ACC112 (cell line): ENCODE data around the gene ZNF584.
A peak's percentile ranks its signal among the peaks of the same experiment; 100 is the strongest.
"Not testable (repeated sequence)": the region's sequence is repeated elsewhere in the genome, so short reads cannot be mapped to it uniquely, and the experiment has no call there.

ENCODE experiments used
- H2AFZ ChIP-seq: fragments of 200-600 bp; sonication (generic); one replicate; pipeline ENCODE4 v1.6.0; 2017; ENCODE audit warnings: antibody characterized with exemption, low read length; ENCODE audit not compliant: unreplicated experiment
- H3K27ac ChIP-seq: fragments of 200-600 bp; sonication (generic); 2 replicates; pipeline ENCODE4 v1.5.1; 2014; ENCODE audit warnings: low read depth, mild to moderate bottlenecking, antibody characterized with exemption, low read length, moderate library complexity
- H3K27me3 ChIP-seq: fragments of 200-600 bp; sonication (generic); 2 replicates; pipeline ENCODE4 v1.6.1; 2014; ENCODE audit warnings: mild to moderate bottlenecking, antibody characterized with exemption, low read length, moderate library complexity, mixed read lengths; ENCODE audit not compliant: insufficient read depth
- H3K36me3 ChIP-seq: fragments of 200-600 bp; sonication (generic); 2 replicates; pipeline ENCODE4 v1.6.1; 2016; ENCODE audit warnings: mild to moderate bottlenecking, antibody characterized with exemption, low read length, moderate library complexity, mixed read lengths; ENCODE audit not compliant: insufficient read depth
- H3K4me1 ChIP-seq: fragments of 200-600 bp; sonication (generic); one replicate; pipeline ENCODE4 v1.6.1; 2016; ENCODE audit warnings: low read length, mixed read lengths; ENCODE audit not compliant: insufficient read depth, unreplicated experiment, control insufficient read depth
- H3K4me3 ChIP-seq: fragments of 200-600 bp; sonication (generic); 2 replicates; pipeline ENCODE4 v1.5.1; 2014; ENCODE audit warnings: mild to moderate bottlenecking, low read depth, low read length
- H3K79me2 ChIP-seq: fragments of 200-600 bp; sonication (generic); one replicate; pipeline ENCODE4 v1.6.0; 2016; ENCODE audit warnings: low read length; ENCODE audit not compliant: control insufficient read depth, unreplicated experiment, insufficient read depth

The ZNF584 gene

DNA sequence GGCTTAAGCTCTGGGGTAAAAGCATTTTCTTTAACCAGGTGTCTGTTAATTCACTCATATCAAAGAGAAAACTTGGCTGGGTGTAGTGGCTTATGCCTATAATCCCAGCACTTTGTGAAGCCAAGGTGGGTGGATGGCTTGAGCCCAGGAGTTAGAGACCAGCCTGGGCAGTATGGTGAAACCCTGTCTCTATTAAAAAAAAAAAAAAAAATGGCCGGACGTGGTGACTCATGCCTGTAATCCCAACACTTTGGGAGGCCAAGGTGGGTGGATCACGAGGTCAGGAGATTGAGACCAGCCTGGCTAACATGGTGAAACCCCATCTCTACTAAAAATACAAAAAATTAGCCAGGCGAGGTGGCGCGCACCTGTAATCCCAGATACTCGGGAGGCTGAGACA, 31.7 kb upstream of the ZNF584 start:
- H3K4me1 ChIP-seq, H3K4me3 ChIP-seq, H3K27me3 ChIP-seq, H3K79me2 ChIP-seq, H2AFZ ChIP-seq, H3K36me3 ChIP-seq, H3K27ac ChIP-seq: not testable (repeated sequence)

- Histone ChIP-seq H3K27ac (no peak overlapping the region), H3K27me3 (no peaks in the 10 kb centered on the region), H3K4me1 (peaks cover 8% of the 10 kb centered on the region), H3K79me2 (no peaks in the 10 kb centered on the region), H2AFZ (no peak overlapping the region), H3K36me3 (no peaks in the 10 kb centered on the region), H3K4me3 (peak overlapping the region; percentile 97; the same call in 1 of the 2 replicates)
These were observed 29.2 kb upstream of the ZNF584 start for GRCh38 chr19:58379246-58379645.

DNA sequence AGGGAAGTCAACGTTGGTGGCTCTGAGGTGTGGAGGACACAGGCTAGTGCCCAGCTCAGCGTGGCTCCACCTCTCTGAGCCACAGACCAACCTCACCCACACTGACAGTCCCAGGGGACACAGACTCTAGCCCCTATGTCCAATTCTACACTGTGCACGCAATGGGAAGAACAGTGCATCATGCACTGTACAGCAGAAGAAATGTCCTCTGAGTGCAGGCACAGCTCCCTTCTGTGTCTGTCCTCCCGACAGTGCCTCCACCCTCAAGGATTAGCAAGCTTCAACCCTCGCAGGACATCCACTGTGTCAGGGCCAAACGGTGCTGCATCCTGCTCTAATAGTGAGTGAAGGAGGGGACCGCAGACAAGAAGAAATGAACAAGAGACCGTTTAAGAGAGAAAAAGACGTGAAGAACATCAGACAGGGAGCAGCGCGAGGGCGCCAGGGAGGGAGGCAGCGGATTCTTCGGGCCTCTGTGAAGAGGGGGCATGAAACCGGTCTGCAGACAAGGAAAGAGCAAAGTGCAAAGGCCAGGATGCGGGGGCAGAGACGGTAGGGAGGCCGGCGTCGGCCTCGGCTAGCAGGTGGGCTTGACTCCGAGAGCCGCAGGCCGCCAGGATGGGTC, 28.3 kb upstream of the ZNF584 start:
- peaks cover 11% of the 10 kb centered on the region for H3K4me1 ChIP-seq
- peak overlapping the region; percentile 97 for H3K4me3 ChIP-seq
- H2AFZ ChIP-seq: peak overlapping the region; percentile 55
- no peaks in the 10 kb centered on the region for H3K79me2 ChIP-seq
- H3K36me3 ChIP-seq: no peaks in the 10 kb centered on the region
- H3K27ac ChIP-seq: peak overlapping the region; percentile 77
- no peaks in the 10 kb centered on the region for H3K27me3 ChIP-seq

- H3K36me3 ChIP-seq: no peaks in the 10 kb centered on the region
- H3K4me1 ChIP-seq: peaks cover 18% of the 10 kb centered on the region
- peak within 1 kb of the TSS; percentile 77 for H3K27ac ChIP-seq
- H2AFZ ChIP-seq: peak within 1 kb of the TSS; percentile 55
- peak within 1 kb of the TSS; percentile 97 for H3K4me3 ChIP-seq
- H3K27me3 ChIP-seq: no peaks in the 10 kb centered on the region
- H3K79me2 ChIP-seq: peaks cover 3% of the 10 kb centered on the region
These were observed 27.6 kb upstream of the ZNF584 start, which contains the start of gene ZNF837 for GRCh38 chr19:58380662-58381459. TSS of gene ZNF837 (minus strand) at chr19:58381030. CDS start at chr19:58369332, 11,698 bp downstream.

- Histone ChIP-seq H3K4me1 (peaks cover 17% of the 10 kb centered on the region), H3K79me2 (peaks cover 5% of the 10 kb centered on the region), H2AFZ (no peak overlapping the region), H3K27ac (peak overlapping the region; percentile 77), H3K36me3 (no peaks in the 10 kb centered on the region), H3K27me3 (no peaks in the 10 kb centered on the region), H3K4me3 (peak overlapping the region; percentile 97)
These were observed 26.8 kb upstream of the ZNF584 start for GRCh38 chr19:58381460-58382212.

DNA sequence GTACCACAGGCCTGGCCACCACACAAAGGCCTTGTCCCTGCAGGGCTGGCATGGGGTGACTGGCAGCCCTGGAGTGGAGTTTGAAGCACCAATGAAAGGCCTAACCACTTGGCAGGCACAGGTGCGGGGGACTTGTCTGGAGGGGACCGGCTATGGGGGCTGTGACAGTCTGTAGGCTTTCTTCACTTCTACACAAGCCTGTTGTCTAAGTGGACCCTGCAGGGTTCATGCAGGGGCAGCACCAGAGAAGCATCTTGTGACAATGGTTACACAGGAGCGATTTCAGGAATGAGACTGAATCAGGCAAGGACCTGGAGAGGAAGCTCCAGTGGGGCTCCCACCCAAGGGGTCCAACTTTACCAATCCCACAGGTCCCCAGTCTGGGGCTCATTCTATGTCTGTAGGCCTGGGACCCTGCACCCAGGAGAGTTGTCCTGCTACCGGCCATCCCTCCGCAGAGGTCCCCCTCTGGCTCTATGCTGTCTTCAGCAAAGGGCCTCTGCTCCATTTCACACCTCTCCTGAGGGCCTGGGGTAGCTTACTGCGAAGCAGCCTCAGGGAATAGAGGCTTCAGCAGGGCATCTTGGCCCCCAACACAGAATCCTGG, 25.3 kb upstream of the ZNF584 start:
- H3K4me1 ChIP-seq: peaks cover 17% of the 10 kb centered on the region
- H3K4me3 ChIP-seq: no peak overlapping the region
- peaks cover 16% of the 10 kb centered on the region for H3K79me2 ChIP-seq
- H3K36me3 ChIP-seq: no peaks in the 10 kb centered on the region
- H3K27ac ChIP-seq: no peak overlapping the region
- no peak overlapping the region for H2AFZ ChIP-seq
- H3K27me3 ChIP-seq: no peaks in the 10 kb centered on the region

DNA sequence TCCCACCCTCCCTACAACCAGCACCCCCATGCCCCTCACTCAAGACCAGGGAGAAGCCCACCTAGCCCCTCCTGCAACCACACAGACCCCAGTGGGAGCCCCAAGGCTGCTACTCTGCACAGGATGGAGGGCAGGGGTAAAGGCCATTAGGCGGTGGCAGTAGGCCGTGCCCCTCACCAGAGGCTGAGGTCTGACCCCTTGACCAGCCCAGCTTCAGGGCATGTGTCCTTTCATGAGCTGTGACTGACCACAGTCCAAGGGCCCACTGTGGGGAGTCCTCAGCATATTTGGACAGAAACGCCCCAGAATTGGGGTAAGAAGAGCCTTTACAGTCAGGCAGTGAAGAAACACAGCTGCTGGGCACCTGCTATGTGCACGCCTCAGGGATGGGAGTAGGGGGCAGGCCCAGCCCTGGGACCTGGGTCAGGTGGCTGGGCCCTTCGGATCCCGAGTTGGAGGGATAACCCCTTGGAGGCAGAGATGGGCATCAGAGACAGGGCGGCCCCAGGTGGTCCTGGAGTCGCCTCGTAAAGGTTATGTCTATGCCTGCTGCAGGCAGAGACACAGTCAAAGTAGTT, 23.0 kb upstream of the ZNF584 start:
- Histone ChIP-seq H3K4me3 (peak overlapping the region; percentile 98), H3K27ac (no peak overlapping the region), H3K27me3 (no peaks in the 10 kb centered on the region), H3K36me3 (no peaks in the 10 kb centered on the region; the same call in 1 of the 2 replicates), H2AFZ (no peak overlapping the region), H3K4me1 (peaks cover 12% of the 10 kb centered on the region), H3K79me2 (peaks cover 30% of the 10 kb centered on the region)

DNA sequence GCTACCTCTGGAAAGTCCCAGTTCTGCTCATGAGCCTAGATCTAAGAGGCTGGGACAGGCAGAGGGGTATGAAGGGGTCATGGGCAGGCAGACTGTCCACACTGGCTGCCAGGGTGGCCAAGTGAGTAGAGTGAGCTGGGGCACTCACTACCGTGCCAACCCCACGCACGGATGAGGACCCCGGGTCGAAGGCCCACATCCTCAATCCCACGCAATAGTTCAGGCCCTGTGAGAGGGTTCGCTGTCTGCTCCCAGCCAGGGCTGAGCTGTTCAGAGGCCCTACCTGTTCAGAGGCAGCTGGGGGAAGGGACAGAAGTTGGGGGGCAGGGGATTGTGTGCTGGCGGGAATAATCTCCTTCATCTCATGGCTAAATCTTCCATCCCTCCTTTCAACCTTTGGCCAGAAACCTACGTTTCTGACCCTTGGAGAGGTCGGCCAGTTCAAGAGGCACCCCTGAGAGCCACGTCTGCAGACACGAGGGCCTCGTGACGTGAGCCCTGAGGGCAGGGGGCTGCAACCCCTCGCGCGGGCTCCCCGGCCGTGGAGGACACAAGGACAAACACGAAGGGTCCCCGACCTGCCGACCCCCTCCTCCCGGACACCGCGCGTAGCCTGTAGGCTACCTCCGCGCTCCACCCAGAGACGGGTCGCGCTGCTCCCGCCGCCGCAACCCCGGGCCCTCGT, 22.4 kb upstream of the ZNF584 start:
- H3K4me1 ChIP-seq: peaks cover 12% of the 10 kb centered on the region
- H3K27me3 ChIP-seq: no peaks in the 10 kb centered on the region
- peaks cover 5% of the 10 kb centered on the region; the same call in 1 of the 2 replicates for H3K36me3 ChIP-seq
- H3K79me2 ChIP-seq: peaks cover 36% of the 10 kb centered on the region
- H3K4me3 ChIP-seq: peak overlapping the region; percentile 98
- no peak overlapping the region for H2AFZ ChIP-seq
- H3K27ac ChIP-seq: peak overlapping the region; percentile 93

DNA sequence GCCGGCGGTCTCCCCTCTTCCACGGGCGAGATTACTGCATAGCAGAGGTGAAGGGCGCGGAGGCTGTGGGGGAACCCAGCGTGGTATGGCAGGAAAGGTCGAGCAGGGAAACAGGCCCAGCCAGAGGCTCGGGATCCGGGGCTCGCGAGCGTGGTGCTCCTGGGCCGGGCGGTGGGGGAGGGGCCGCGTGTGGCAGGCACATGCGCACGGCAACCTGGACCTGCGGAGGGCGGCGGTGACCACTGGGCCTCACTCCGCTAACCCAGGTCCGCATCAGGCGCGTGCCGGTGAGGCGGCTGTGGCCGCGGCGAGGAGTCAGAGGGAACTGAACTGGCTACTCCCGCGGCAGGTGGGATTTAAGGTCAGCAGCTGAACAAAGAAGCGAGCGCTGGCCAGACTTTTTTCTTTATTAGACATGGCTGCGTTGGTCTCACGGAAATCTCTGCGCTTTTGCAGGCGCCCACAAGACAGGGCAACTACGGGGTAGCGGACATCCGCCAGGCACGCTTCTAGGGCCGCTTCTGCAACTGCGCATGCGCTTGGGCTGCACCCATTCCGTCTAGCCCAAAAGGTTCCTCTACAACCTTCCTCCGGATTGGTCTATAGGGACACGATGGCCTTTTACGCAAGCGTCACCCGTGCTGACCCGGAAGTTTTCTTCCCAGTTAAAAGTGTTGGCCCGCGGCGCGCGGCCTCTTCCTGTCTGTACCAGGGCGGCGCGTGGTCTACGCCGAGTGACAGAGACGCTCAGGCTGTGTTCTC, 21.7 kb upstream of the ZNF584 start, which contains the start of gene RPS5:
TSS of gene RPS5 (plus strand) at position 694 of the 762 bp plus-strand sequence. CDS start 869 bp downstream, outside the sequence.
- Histone ChIP-seq H3K4me1 (peaks cover 12% of the 10 kb centered on the region), H3K36me3 (peaks cover 5% of the 10 kb centered on the region; the same call in 1 of the 2 replicates), H2AFZ (no peak within 1 kb of the TSS), H3K27me3 (no peaks in the 10 kb centered on the region), H3K4me3 (peak within 1 kb of the TSS; percentile 98), H3K27ac (peak within 1 kb of the TSS; percentile 93), H3K79me2 (peaks cover 38% of the 10 kb centered on the region)
